ENCODE measurements around the gene KDM5C.

DNA sequence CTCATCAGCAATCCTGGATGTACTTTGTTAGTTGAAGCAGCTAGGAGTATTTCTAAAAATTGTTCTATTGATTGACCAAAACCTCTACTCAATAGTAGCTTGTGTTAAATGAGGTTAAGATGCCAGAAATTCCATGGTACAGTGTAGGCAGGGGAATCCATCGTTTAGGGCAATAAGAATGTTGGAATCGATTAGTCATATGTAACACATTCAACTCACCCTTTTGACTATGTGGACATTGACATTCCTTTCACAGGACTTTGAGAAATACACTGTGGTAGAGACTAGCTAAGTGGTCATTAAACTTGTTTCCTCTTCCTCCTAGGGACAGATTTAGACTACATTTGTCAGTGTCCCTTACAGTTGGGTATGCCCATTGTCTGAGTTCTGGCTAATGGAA is 40.2 kb downstream of the KDM5C start:
- TF ChIP-seq, protein P1, sequence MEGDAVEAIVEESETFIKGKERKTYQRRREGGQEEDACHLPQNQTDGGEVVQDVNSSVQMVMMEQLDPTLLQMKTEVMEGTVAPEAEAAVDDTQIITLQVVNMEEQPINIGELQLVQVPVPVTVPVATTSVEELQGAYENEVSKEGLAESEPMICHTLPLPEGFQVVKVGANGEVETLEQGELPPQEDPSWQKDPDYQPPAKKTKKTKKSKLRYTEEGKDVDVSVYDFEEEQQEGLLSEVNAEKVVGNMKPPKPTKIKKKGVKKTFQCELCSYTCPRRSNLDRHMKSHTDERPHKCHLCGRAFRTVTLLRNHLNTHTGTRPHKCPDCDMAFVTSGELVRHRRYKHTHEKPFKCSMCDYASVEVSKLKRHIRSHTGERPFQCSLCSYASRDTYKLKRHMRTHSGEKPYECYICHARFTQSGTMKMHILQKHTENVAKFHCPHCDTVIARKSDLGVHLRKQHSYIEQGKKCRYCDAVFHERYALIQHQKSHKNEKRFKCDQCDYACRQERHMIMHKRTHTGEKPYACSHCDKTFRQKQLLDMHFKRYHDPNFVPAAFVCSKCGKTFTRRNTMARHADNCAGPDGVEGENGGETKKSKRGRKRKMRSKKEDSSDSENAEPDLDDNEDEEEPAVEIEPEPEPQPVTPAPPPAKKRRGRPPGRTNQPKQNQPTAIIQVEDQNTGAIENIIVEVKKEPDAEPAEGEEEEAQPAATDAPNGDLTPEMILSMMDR (IDR thresholded peaks at IDR 0.05) = no peak
- TF ChIP-seq POLR2A (IDR thresholded peaks at IDR 0.05) = no peak

All from heart left ventricle (tissue), 13 donors.